Ovary (tissue), 3 donors: ENCODE measurements around the gene TSC22D3.

ENCODE experiments used
- CTCF ChIP-seq, 3 donors: fragments of 450-650 bp in 2 of 3; fragments of 200-600 bp in 1 of 3; IDR thresholded peaks; one replicate each; pipeline versions ENCODE4 v1.5.1 to v1.8.0; 2016 to 2022; ENCODE audit warnings: antibody characterized with exemption in 3 of 3, mild to moderate bottlenecking in 1 of 3
- EP300 ChIP-seq: sonication (generic); formaldehyde crosslinking; IDR thresholded peaks from one replicate; pipeline ENCODE4 v1.6.1; 2017; ENCODE audit warnings: antibody characterized with exemption
- POLR2A ChIP-seq: fragments of 450-650 bp; IDR thresholded peaks from one replicate; pipeline ENCODE4 v1.6.1; 2017; ENCODE audit warnings: antibody characterized with exemption, mild to moderate bottlenecking, moderate library complexity
- donor health status: DM: no; HTN: no; CAD: no.

- TF ChIP-seq POLR2A, result no peak
- TF ChIP-seq CTCF (IDR thresholded peaks at IDR 0.05), result no peak
- TF ChIP-seq EP300, result no peak
These were observed 108.7 kb downstream of the TSC22D3 start for GRCh38 chrX:107666931-107667330.
